OCI-LY1 (cell line): ENCODE results near the gene SYNE2.

Experiments used
- H2AFZ ChIP-seq: fragments of 200-600 bp; sonication (generic), shearing (Covaris generic); 2 replicates; pipeline ENCODE4 v1.6.0; 2014; ENCODE audit warnings: antibody characterized with exemption, mild to moderate bottlenecking, low read length
- H3F3A ChIP-seq: fragments of 200-600 bp; sonication (generic), shearing (Covaris generic); 2 replicates; pipeline ENCODE4 v1.6.0; 2014; ENCODE audit warnings: mild to moderate bottlenecking, antibody characterized with exemption, low read length, moderate library complexity; ENCODE audit not compliant: insufficient read depth
- H3K27ac ChIP-seq: fragments of 200-600 bp; sonication (generic); 2 replicates; pipeline ENCODE4 v1.5.1; 2014; ENCODE audit warnings: low read length, mixed run types, mild to moderate bottlenecking, low read depth; ENCODE audit not compliant: poor library complexity, severe bottlenecking
- H3K27me3 ChIP-seq: fragments of 200-600 bp; sonication (generic); 2 replicates; pipeline ENCODE4 v1.6.0; 2014; ENCODE audit warnings: antibody characterized with exemption, mild to moderate bottlenecking, low read length, moderate library complexity; ENCODE audit not compliant: insufficient read depth
- H3K36me3 ChIP-seq: fragments of 200-600 bp; sonication (generic); 2 replicates; pipeline ENCODE4 v1.6.1; 2014; ENCODE audit warnings: mild to moderate bottlenecking, antibody characterized with exemption, low read length, moderate library complexity, mixed read lengths; ENCODE audit not compliant: insufficient read depth
- H3K4me1 ChIP-seq: fragments of 200-600 bp; sonication (generic); 2 replicates; pipeline ENCODE4 v1.5.1; 2014; ENCODE audit warnings: mild to moderate bottlenecking, low read length, moderate library complexity; ENCODE audit not compliant: insufficient read depth, severe bottlenecking
- H3K4me2 ChIP-seq: fragments of 200-600 bp; sonication (generic), shearing (Covaris generic); 2 replicates; pipeline ENCODE4 v1.6.1; 2014; ENCODE audit warnings: low read length
- H3K4me3 ChIP-seq: fragments of 200-600 bp; sonication (generic); 2 replicates; pipeline ENCODE4 v1.5.1; 2014; ENCODE audit warnings: low read length, low read depth, mild to moderate bottlenecking, mixed read lengths; ENCODE audit not compliant: poor library complexity, severe bottlenecking
- H3K79me2 ChIP-seq: fragments of 200-600 bp; shearing (Covaris generic); 2 replicates; pipeline ENCODE4 v1.6.1; 2016; ENCODE audit warnings: mixed run types, low read length, mixed read lengths; ENCODE audit not compliant: insufficient read depth
- H3K9ac ChIP-seq: fragments of 200-600 bp; sonication (generic), shearing (Covaris generic); 2 replicates; pipeline ENCODE4 v1.6.1; 2014; ENCODE audit warnings: mild to moderate bottlenecking, low read length, mixed read lengths
- H3K9me2 ChIP-seq: fragments of 200-600 bp; sonication (generic), shearing (Covaris generic); 2 replicates; pipeline ENCODE4 v1.6.1; 2014; ENCODE audit warnings: low read depth, mild to moderate bottlenecking, low read length, mixed read lengths
- H3K9me3 ChIP-seq: fragments of 200-600 bp; shearing (Covaris generic); 2 replicates; pipeline ENCODE4 v1.6.1; 2014; ENCODE audit warnings: low read length, mixed read lengths
- H4K20me1 ChIP-seq: fragments of 200-600 bp; sonication (generic), shearing (Covaris generic); 2 replicates; pipeline ENCODE4 v1.6.0; 2016; ENCODE audit warnings: mild to moderate bottlenecking, low read length; ENCODE audit not compliant: insufficient read depth
- EZH2 ChIP-seq: fragments of 200-600 bp; sonication (generic), shearing (Covaris generic); IDR thresholded peaks from 2 replicates; pipeline ENCODE4 v1.8.0; 2017; ENCODE audit warnings: borderline replicate concordance, mixed run types, mild to moderate bottlenecking, antibody characterized with exemption, low read length, moderate library complexity, mixed read lengths
- TF ChIP-seq, protein P1 (sequence below): fragments of 200-600 bp; sonication (generic), shearing (Covaris generic); IDR thresholded peaks from 2 replicates; pipeline ENCODE4 v1.5.1; 2017; ENCODE audit warnings: mild to moderate bottlenecking, antibody characterized with exemption, low read length, moderate library complexity, mixed read lengths

SYNE2 gene

DNA sequence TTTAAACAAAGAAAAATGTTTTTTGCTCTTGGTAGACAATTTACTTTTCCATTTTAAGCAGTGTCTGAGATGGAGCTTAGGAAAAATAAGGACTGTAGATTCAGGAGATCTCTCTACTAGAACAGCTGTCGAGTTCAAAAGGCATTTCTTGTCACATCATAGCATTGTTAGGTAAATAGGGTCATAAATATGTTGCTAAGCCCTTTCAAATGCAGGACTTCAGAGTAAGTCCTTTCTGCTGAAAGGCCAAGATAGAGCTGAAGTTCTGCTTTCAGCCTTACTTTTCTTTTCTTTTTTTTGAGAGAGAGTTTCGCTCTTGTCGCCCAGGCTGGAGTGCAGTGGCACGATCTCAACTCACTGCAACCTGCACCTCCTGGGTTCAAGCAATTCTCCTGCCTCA, 98.2 kb downstream of the SYNE2 start:
- Histone ChIP-seq H4K20me1 (no peaks in the 10 kb centered on the region), H3K9me3 (no peaks in the 10 kb centered on the region), H3K36me3 (peaks cover 70% of the 10 kb centered on the region), H3F3A (no peaks in the 10 kb centered on the region), H3K27me3 (no peaks in the 10 kb centered on the region), H3K4me3 (no peak overlapping the region), H3K27ac (no peak overlapping the region), H3K9me2 (no peaks in the 10 kb centered on the region), H2AFZ (no peak overlapping the region), H3K9ac (no peak overlapping the region), H3K79me2 (no peaks in the 10 kb centered on the region), H3K4me1 (no peaks in the 10 kb centered on the region), H3K4me2 (no peak overlapping the region)
- TF ChIP-seq EZH2 = no peak
- TF ChIP-seq, protein P1, sequence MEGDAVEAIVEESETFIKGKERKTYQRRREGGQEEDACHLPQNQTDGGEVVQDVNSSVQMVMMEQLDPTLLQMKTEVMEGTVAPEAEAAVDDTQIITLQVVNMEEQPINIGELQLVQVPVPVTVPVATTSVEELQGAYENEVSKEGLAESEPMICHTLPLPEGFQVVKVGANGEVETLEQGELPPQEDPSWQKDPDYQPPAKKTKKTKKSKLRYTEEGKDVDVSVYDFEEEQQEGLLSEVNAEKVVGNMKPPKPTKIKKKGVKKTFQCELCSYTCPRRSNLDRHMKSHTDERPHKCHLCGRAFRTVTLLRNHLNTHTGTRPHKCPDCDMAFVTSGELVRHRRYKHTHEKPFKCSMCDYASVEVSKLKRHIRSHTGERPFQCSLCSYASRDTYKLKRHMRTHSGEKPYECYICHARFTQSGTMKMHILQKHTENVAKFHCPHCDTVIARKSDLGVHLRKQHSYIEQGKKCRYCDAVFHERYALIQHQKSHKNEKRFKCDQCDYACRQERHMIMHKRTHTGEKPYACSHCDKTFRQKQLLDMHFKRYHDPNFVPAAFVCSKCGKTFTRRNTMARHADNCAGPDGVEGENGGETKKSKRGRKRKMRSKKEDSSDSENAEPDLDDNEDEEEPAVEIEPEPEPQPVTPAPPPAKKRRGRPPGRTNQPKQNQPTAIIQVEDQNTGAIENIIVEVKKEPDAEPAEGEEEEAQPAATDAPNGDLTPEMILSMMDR = no peak

DNA sequence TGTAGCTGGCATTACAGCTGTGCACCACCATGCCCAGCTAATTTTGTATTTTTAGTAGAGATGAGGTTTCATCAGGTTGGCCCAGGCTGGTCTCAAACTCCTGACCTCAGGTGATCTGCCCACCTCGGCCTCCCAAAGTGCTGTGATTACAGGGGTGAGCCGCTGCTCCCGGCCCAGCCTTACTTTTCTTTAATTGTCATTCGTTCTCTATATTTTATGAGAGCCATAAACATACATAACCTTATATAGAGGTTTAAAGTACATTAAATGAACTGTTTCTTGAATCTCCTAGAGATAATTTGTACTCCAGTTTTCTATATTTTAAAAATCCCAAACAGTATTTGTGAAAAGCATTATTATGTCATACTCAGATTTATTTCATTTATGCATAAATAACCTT, 98.6 kb downstream of the SYNE2 start:
- no peaks in the 10 kb centered on the region for H4K20me1 ChIP-seq
- H3K9me2 ChIP-seq = no peaks in the 10 kb centered on the region
- H3K9me3 ChIP-seq = no peaks in the 10 kb centered on the region
- no peak overlapping the region for H3K4me2 ChIP-seq
- H3K9ac ChIP-seq = no peak overlapping the region
- H3K27ac ChIP-seq = no peak overlapping the region
- H3K4me1 ChIP-seq = no peaks in the 10 kb centered on the region
- no peaks in the 10 kb centered on the region for H3K27me3 ChIP-seq
- no peak overlapping the region for H2AFZ ChIP-seq
- no peak for TF ChIP-seq EZH2
- TF ChIP-seq, protein P1 = no peak
- H3F3A ChIP-seq = no peaks in the 10 kb centered on the region
- H3K36me3 ChIP-seq = peaks cover 74% of the 10 kb centered on the region
- H3K4me3 ChIP-seq = no peak overlapping the region
- no peaks in the 10 kb centered on the region for H3K79me2 ChIP-seq

DNA sequence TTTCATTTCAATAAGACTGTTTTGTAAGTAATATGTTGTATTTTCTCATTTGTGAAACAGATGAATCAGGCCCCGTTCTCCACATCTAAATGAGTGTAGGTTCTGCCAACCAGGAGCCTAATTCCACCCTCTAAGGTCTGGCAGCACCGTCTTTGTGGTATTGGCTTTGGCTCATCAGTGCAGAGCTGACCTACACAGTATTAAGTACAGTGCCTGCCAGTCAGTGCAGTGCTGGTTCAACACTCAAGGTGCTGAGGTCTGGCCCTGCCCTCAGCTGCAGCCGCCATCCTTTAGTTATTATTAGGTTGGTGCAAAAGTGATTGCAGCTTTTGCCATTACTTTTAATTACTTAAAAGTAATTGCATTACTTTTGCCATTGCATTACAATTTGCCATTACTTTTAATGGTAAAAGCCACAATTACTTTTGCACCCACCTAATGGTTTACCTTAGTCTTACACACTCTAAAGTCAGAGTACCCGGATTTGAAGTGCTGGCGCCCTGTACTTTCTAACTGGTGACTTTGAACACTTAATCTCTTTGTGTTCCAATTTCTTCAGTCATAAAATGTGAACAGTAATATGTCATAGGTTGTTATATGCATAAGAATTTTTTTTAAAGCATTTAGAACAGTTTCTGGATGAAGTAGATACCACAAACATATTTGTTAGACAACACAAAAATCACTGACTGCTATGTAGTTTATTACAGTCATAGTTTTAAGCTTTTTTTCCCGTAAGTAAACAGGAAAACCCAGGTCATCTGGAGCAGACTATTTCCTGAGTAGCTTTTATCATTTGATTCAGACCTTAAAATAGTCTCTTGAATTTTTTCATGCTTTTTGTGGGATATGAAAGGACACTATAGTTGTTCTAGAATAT, 99.5 kb downstream of the SYNE2 start:
- H3K4me1 ChIP-seq = no peaks in the 10 kb centered on the region
- H3F3A ChIP-seq = no peaks in the 10 kb centered on the region
- no peaks in the 10 kb centered on the region for H3K9me3 ChIP-seq
- H3K4me3 ChIP-seq = no peak overlapping the region
- H3K27ac ChIP-seq = no peak overlapping the region
- TF ChIP-seq, protein P1 = no peak
- no peak for TF ChIP-seq EZH2
- H2AFZ ChIP-seq = no peak overlapping the region
- no peaks in the 10 kb centered on the region for H3K79me2 ChIP-seq
- no peak overlapping the region for H3K9ac ChIP-seq
- peaks cover 75% of the 10 kb centered on the region for H3K36me3 ChIP-seq
- H3K4me2 ChIP-seq = no peak overlapping the region
- H4K20me1 ChIP-seq = no peaks in the 10 kb centered on the region
- H3K27me3 ChIP-seq = no peaks in the 10 kb centered on the region
- H3K9me2 ChIP-seq = no peaks in the 10 kb centered on the region
